Astrocyte of the cerebellum (primary cell): ENCODE data around the gene CTNND2.

Experiments
- DNase-seq: peaks from one replicate; pipeline ENCODE4 v3.0.0-alpha.2; 2011; ENCODE audit warnings: low read depth
- H3K4me3 ChIP-seq: 2 replicates; pipeline ENCODE4 v1.5.1; 2011; ENCODE audit warnings: mild to moderate bottlenecking, low read depth, low read length, moderate library complexity
- in situ Hi-C: cut with HindIII; loops from 2 replicates; pipeline ENCODE4 v1.10.0; 2017; ENCODE audit warnings: low sequenced_read_pairs
- TF ChIP-seq, protein P1 (sequence below): IDR thresholded peaks from 2 replicates; pipeline ENCODE4 v1.5.1; 2012; ENCODE audit warnings: low read length, low read depth, moderate library complexity, mild to moderate bottlenecking; ENCODE audit errors: missing control alignments

The CTNND2 gene

DNA sequence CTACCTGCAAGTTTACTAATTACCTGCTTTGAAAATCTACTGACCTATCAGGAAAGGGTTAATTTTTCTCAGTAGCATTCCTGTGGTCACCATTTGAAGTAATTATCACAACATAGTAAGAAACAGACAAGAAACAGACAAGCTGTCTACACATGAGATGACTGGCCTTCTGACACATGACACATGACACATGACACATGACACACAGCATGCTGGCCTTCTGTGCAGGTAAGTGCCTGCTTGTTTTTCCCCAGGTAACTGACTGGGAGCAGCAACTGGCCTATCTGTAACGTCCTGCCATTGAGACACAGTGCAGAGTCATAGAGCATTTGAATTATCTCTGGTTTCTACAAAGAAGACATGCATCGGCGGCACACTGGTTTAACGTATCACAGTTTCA is 222.4 kb downstream of the CTNND2 start:
- no peak for DNase-seq
- H3K4me3 ChIP-seq: no peak overlapping the region
- in situ Hi-C loops: no loop called here
- TF ChIP-seq, protein P1, sequence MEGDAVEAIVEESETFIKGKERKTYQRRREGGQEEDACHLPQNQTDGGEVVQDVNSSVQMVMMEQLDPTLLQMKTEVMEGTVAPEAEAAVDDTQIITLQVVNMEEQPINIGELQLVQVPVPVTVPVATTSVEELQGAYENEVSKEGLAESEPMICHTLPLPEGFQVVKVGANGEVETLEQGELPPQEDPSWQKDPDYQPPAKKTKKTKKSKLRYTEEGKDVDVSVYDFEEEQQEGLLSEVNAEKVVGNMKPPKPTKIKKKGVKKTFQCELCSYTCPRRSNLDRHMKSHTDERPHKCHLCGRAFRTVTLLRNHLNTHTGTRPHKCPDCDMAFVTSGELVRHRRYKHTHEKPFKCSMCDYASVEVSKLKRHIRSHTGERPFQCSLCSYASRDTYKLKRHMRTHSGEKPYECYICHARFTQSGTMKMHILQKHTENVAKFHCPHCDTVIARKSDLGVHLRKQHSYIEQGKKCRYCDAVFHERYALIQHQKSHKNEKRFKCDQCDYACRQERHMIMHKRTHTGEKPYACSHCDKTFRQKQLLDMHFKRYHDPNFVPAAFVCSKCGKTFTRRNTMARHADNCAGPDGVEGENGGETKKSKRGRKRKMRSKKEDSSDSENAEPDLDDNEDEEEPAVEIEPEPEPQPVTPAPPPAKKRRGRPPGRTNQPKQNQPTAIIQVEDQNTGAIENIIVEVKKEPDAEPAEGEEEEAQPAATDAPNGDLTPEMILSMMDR: no peak

DNA sequence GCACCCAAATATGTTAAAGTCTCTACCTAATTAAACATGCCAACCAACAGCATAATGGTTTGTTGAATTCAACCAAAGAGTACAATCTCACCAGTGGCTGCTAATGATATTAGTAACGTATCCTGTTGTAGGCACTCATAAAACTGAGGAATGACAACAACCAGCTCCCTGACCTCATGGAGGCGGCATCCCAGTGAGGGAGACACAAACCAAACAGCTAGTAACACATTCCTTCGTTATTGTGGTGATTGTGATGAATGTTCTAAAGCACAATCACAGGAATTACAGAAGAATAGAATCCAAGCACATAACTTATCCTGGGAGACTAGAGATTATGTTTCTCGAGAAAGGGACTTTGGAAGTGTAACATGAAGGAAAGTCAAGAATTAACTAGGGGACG is 224.6 kb downstream of the CTNND2 start:
- in situ Hi-C loops: no loop called here
- DNase-seq: no peak
- no peak overlapping the region for H3K4me3 ChIP-seq
- TF ChIP-seq, protein P1: no peak

DNA sequence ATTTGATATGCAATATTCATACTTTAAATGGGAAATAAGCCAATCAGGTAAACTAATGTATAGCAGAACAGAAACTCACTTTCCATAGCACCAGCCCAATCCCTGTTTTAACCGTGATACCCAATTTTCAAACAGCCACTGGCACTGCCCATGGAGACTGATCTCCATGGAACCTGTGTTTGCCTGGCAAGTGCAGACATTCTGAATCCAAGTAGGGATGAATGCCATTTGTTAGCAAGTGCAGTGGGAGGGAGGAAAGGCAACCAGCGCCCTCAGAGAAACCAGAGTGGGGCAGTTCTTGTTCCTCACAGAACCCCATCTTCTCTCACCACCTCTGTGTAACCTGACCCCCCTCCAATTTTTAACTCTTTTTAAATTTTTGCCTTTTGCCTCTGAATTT is 229.1 kb downstream of the CTNND2 start:
- no peak overlapping the region for H3K4me3 ChIP-seq
- TF ChIP-seq, protein P1: no peak
- in situ Hi-C loops: no loop called here
- no peak for DNase-seq

DNA sequence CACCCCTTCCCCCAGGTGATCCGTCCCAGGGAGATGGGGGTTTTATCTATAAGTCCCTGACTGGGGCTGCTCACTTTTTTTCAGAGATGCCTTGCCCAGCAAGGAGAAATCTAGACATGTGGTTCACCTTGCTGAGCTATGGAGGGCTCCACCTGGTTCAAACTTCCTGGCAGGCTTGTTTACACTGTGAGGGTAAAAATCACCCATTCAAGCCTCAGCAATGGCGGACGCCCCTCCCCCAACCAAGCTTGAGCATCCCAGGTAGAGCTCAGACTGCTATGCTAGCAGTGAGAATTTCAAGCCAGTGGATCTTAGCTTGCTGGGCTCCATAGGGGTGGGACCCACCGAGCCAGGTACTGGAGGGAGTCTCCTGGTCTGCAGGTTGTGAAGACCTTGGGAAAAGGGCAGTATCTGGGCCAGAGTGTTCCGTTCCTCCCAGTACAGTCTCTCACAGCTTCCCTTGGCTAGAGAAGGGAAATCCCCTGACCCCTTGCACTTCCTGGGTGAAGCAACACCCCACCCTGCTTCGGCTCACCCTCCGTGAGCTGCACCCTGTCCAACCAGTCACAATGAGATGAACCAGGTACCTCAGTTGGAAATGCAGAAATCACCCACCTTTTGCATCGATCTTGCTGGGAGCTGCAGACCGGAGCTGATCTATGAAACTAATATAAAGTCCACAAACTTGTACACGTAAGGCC is 231.7 kb downstream of the CTNND2 start:
- in situ Hi-C loops: no loop called here
- no peak for DNase-seq
- TF ChIP-seq, protein P1: no peak
- H3K4me3 ChIP-seq: no peak overlapping the region

DNA sequence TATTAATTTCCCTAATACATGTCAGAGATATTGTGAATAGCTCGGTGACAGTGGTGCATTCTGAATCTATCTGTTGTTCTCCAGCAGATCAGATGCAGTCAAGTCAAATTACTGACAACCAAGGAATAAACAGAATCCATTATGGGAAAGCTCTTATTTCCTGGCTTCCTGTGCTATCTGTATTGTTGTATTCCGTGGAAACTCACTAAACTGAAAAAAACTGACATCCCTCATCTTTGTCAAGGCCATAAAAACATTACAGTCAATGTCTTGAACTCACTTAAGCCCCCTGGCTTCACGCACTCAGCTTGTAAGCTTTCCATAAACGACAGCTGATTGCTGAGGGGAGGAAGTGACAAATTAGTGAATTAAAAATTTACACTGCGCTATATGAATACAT is 245.9 kb downstream of the CTNND2 start:
- in situ Hi-C loops: no loop called here

DNA sequence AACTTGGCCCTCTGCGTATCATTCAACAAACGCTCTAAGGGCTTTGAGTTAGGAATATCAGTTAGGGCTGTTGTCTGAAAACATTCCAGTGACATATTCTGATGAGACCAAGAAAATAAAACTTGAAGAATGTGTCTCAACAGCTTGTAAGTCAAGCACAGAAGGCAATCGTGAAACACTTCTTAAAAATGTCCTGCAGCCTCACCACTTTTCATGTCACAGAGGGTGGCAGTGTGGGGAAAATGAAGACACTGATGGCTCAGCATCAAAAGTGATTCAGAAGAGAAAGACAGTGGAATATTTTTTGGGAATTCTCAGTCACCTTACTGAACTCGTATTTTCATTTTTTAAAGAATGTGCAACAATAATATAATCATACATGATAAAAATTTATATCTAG is 247.3 kb downstream of the CTNND2 start:
- in situ Hi-C loops: no loop called here
- DNase-seq: no peak
- H3K4me3 ChIP-seq: no peak overlapping the region
- TF ChIP-seq, protein P1: no peak

More for the DNA sequence above, 245.9 kb downstream of the CTNND2 start:
- no peak for DNase-seq
- no peak overlapping the region for H3K4me3 ChIP-seq
- TF ChIP-seq, protein P1: no peak
